Adrenal gland (tissue), 12 donors: ENCODE data around the gene MALRD1. TPM values are rescaled to one million over a fixed set of nuclear protein-coding genes. Genes with fewer than 3 reads are reported as not detected.

Experiments
- DNase-seq, 7 donors: peaks; one replicate each; pipeline ENCODE4 v3.0.0-alpha.2; 2019 to 2020
- H3K27ac ChIP-seq, 5 donors: fragments of 200-600 bp; sonication (generic) in 4 of 5; 1 replicate in 3 of 5; 2 replicates in 2 of 5; pipeline versions ENCODE4 v1.5.1 to v1.8.0; 2016 to 2020; ENCODE audit warnings: mild to moderate bottlenecking in 1 of 5
- H3K27me3 ChIP-seq: fragments of 200-600 bp; 2 replicates; pipeline ENCODE4 v1.8.0; 2021
- H3K36me3 ChIP-seq, 2 donors: fragments of 200-600 bp; replicated peaks in 1 of 2; 1 replicate in 1 of 2; 2 replicates in 1 of 2; pipeline versions ENCODE4 v1.5.1 to v1.8.0; 2018 to 2022
- H3K4me1 ChIP-seq, 2 donors: fragments of 200-600 bp; replicated peaks in 1 of 2; 1 replicate in 1 of 2; 2 replicates in 1 of 2; pipeline versions ENCODE4 v1.5.1 to v1.8.0; 2018 to 2021
- H3K4me3 ChIP-seq, 4 donors: fragments of 200-600 bp; sonication (generic) in 3 of 4; one replicate each; pipeline ENCODE4 v1.5.1; 2016 to 2018
- H3K9me3 ChIP-seq, 3 donors: fragments of 200-600 bp; sonication (generic) in 1 of 3; replicated peaks in 1 of 3; 1 replicate in 2 of 3; 2 replicates in 1 of 3; pipeline versions ENCODE4 v1.5.1 to v1.8.0; 2016 to 2021
- CTCF ChIP-seq, 6 experiments: fragments of 450-650 bp in 4 of 6; fragments of 200-600 bp in 2 of 6; sonication (generic) in 1 of 6; IDR thresholded peaks; 1 replicate in 5 of 6; 2 replicates in 1 of 6; pipeline versions ENCODE4 v1.5.1 to v1.8.0; 2016 to 2021; ENCODE audit warnings: antibody characterized with exemption in 6 of 6, mild to moderate bottlenecking in 2 of 6, moderate library complexity in 1 of 6
- POLR2A ChIP-seq, 2 donors: fragments of 450-650 bp; IDR thresholded peaks; one replicate each; pipeline ENCODE4 v1.6.1; 2017; ENCODE audit warnings: antibody characterized with exemption in 2 of 2, mild to moderate bottlenecking in 2 of 2, moderate library complexity in 1 of 2
- WGBS, 4 donors: extraction: QIAGEN DNeasy Blood & Tissue Kit in 2 of 4; methylation state at CpG; one replicate each; pipeline versions ENCODE4 v1.1.5 to v1.1.7; 2013 to 2017; 5-methylcytosine and 5-hydroxymethylcytosine counted together
- intact Hi-C, 2 donors: fragments of 100-400 bp; cut with DNase I; formaldehyde crosslinking; loops; one replicate each; pipeline versions ENCODE4 v1.14.1 to v1.15.0; 2022 to 2023
- polyA plus RNA-seq, 3 donors: library from polyadenylated mRNA; stranded (reverse); fragments of 200-250 nt in 2 of 3; fragments of 350-450 nt in 1 of 3; fragmentation: Illumina TruSeq in 1 of 3; extraction: RNeasy Lipid Tissue Mini Kit (QIAGEN cat#74804) in 1 of 3; gene quantifications; one replicate each; pipeline ENCODE4 v1.2.3, GENCODE V29; 2013 to 2014
- total RNA-seq, 9 donors: library from RNA; depleted of rRNA in 4 of 9; stranded (reverse); fragments of >200 nt in 4 of 9; fragments of 120-200 nt in 1 of 9; fragmentation: NEBNext Ultra II Directional in 1 of 9; extraction: Animal tissue kit (Norgen Biotek cat#: 25700) in 1 of 9; gene quantifications; one replicate each; pipeline versions ENCODE4 v1.1.0 to v1.2.4, GENCODE V29; 2013 to 2023
- donor health status: healthy with polysubstance abuse.
- donor health status: Bipolar disorder and iron deficiency.
- donor health status: DM: yes; HTN: yes; CAD: no.
- donor health status: DM: no; HTN: no; CAD: no.
- donor health status: DM: no; HTN: no; CAD: no.
- donor health status: DM: yes; HTN: yes; CAD: no.

Gene MALRD1
- total and polyA plus RNA-seq, 12 donors, result 0.48 to 6.2 (median 1.9) TPM

GRCh38 chr10:19119191-19119590, 70.6 kb downstream of the MALRD1 start:
- DNase-seq, result no peak
- intact Hi-C loops, result no loop called here
- Histone ChIP-seq H3K27me3 (no peaks in the 10 kb centered on the region), H3K4me1 (no peaks in the 10 kb centered on the region), H3K36me3 (no peaks in the 10 kb centered on the region), H3K4me3 (no peak overlapping the region), H3K9me3 (no peaks in the 10 kb centered on the region), H3K27ac (no peak overlapping the region)
- TF ChIP-seq POLR2A (IDR thresholded peaks at IDR 0.05) (no peak), CTCF (IDR thresholded peaks at IDR 0.05) (no peak)
- 58 to 66% (median 63%) methylated on average over 6 of the region's 6 CpGs for WGBS, 4 donors

- Histone ChIP-seq H3K4me3 (no peak overlapping the region), H3K27ac (no peak overlapping the region), H3K36me3 (no peaks in the 10 kb centered on the region), H3K4me1 (no peaks in the 10 kb centered on the region), H3K9me3 (no peaks in the 10 kb centered on the region), H3K27me3 (no peaks in the 10 kb centered on the region)
- TF ChIP-seq CTCF (IDR thresholded peaks at IDR 0.05) (no peak), POLR2A (IDR thresholded peaks at IDR 0.05) (no peak)
- intact Hi-C loops, result no loop called here
- DNase-seq, result no peak
- WGBS, 4 donors, result 82 to 93% (median 84%) methylated on average over 5 of the region's 5 CpGs
Observed at GRCh38 chr10:19120381-19120908, 71.8 kb downstream of the MALRD1 start.

GRCh38 chr10:19133992-19134391, 85.4 kb downstream of the MALRD1 start:
- Histone ChIP-seq H3K27me3 (no peaks in the 10 kb centered on the region), H3K4me3 (no peak overlapping the region), H3K27ac (no peak overlapping the region), H3K36me3 (no peaks in the 10 kb centered on the region), H3K9me3 (no peaks in the 10 kb centered on the region), H3K4me1 (no peaks in the 10 kb centered on the region)
- 69 to 85% (median 78%) methylated on average over 4 of the region's 4 CpGs for WGBS, 4 donors
- intact Hi-C loops, result no loop called here
- no peak for DNase-seq
- no peak for TF ChIP-seq CTCF (IDR thresholded peaks at IDR 0.05)
- no peak for TF ChIP-seq POLR2A (IDR thresholded peaks at IDR 0.05)

GRCh38 chr10:19142967-19143366, 94.4 kb downstream of the MALRD1 start:
- H3K9me3 ChIP-seq, result no peaks in the 10 kb centered on the region
- no peaks in the 10 kb centered on the region for H3K4me1 ChIP-seq
- H3K27ac ChIP-seq, result no peak overlapping the region
- no peaks in the 10 kb centered on the region for H3K36me3 ChIP-seq
- no peak overlapping the region for H3K4me3 ChIP-seq
- no peaks in the 10 kb centered on the region for H3K27me3 ChIP-seq
- TF ChIP-seq CTCF (IDR thresholded peaks at IDR 0.05) (no peak), POLR2A (IDR thresholded peaks at IDR 0.05) (no peak)
- no peak for DNase-seq
- 77 to 91% (median 84%) methylated on average over 4 of the region's 4 CpGs for WGBS, 4 donors
- intact Hi-C loops, result no loop called here
